ENCODE data around the gene RASD2.
"Not testable (repeated sequence)": the region's sequence is repeated elsewhere in the genome, so short reads cannot be mapped to it uniquely, and the experiment has no call there.

RASD2 gene, protein sequence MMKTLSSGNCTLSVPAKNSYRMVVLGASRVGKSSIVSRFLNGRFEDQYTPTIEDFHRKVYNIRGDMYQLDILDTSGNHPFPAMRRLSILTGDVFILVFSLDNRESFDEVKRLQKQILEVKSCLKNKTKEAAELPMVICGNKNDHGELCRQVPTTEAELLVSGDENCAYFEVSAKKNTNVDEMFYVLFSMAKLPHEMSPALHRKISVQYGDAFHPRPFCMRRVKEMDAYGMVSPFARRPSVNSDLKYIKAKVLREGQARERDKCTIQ

DNA sequence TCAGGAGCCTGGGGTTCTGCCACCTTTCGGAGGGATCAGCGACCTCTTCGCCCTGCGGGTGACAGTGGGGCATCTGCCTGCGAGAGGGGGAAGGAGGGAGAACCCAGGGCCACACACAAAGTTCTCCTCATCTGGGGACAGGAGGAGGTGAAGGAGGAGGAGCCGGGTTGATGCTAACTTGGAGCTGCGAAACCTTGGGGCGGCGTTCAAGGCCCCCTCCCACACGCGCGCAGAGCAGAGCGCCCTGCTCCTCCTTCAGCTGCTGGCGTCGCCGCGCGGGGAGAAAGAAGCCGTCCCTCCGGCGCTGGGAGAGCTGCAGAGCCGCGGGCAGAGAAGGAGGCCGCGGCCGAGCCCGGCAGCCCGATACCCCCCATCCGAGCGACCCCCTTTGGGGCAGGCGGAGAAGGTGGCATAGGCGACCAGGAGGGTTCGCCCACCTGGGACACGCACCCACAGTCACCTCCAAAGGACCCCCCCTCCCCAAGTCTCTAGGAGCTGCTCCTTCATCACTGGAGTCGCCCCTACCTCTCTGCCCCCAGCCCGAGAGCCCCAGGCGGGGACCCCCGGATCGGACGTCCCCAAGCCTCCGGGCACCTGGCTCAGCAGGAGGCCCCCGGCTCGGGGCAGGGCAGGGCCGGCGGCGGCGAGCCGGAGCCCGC, at the start of gene RASD2:
TSS of gene RASD2 (plus strand) at position 237 of the 659 bp plus-strand sequence. CDS start 5,979 bp downstream, outside the sequence.
- no peak for DNase-seq

DNA sequence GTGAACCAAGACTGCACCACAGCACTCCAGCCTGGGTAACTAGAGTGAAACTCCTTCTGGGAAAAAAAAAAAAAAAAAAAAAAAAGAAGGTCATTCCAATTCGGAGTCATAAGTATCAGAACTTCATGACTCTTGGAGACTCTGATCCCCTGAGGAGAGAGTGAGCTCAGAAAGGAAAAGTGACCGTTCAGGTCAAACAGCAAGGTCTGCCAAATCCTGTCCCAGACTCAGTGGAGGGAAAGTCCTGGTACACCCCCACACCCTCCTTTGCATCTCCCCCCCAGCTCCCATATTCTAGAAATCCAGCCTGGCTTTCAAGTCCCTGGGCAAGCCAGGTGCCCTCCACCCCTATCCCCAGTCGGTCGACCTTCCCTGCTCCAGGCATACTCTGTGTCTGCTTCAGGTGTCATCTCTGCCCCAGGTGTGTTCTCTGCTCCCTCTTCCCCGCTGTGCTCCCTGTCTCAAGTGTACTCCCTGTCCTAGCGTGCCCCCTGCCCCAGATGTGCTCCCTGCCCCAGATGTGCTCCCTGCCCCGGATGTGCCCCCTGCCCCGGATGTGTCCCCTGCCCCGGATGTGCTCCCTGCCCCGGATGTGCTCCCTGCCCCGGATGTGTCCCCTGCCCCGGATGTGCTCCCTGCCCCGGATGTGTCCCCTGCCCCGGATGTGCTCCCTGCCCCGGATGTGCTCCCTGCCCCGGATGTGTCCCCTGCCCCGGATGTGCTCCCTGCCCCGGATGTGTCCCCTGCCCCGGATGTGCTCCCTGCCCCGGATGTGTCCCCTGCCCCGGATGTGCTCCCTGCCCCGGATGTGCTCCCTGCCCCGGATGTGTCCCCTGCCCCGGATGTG, 49.3 kb upstream of the RASD2 start:
- DNase-seq: not testable (repeated sequence)

DNA sequence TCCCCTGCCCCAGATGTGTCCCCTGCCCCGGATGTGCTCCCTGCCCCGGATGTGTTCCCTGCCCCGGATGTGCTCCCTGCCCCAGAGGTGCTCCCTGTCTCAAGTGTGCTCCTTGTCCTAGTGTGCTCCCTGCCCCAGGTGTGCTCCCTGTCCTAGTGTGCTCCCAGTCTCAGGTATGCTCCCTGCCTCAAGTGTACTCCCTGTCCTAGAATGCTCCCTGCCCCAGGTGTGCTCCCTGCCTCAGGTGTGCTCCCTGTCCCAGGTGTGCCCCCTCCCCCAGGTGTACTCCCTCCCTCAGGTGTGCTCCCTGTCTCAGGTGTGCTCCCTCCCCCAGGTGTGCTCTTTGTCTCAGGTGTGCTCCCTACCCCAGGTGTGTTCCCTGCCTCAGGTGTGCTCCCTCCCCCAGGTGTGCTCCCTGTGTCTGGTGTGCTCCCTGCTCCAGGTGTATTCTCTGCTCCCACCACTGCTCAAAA, 48.7 kb upstream of the RASD2 start:
- no peak for DNase-seq

DNA sequence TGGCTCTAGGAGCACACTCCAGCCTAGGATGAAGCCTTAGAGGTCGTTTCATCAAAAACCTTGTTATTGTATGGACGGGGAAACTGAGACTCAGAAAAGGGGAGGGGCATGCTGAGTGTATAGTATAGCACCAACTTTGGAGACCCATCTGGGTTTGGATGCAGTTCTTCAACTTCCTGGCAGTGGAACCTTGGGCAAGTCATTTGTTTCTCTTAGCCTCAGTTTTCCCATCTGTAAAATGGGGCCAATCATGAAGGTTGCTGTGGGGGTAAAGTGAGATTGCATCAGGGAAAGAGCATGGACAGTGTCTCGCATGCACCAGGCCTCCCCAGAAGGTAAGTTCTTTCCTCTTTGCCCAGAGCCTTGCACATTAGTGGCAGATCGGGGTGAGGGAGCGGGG, 47.6 kb upstream of the RASD2 start:
- no peak for DNase-seq

DNA sequence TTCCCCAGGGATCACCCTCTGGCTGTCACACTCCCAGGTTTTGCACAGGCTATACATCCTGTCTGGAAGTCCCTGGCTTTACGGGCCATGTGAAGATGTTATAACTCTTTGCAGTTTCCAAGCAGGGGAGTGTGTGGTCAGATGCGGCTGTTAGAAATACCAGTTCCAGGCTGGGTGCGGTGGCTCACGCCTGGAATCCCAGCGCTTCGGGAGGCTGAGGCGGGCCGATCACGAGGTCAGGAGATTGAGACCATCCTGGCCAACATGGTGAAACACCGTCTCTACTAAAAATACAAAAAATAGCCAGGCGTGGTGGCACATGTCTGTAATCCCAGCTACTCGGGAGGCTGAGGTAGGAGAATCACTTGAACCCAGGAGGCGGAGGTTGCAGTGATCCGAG, 44.9 kb upstream of the RASD2 start:
- DNase-seq: not testable (repeated sequence)

DNA sequence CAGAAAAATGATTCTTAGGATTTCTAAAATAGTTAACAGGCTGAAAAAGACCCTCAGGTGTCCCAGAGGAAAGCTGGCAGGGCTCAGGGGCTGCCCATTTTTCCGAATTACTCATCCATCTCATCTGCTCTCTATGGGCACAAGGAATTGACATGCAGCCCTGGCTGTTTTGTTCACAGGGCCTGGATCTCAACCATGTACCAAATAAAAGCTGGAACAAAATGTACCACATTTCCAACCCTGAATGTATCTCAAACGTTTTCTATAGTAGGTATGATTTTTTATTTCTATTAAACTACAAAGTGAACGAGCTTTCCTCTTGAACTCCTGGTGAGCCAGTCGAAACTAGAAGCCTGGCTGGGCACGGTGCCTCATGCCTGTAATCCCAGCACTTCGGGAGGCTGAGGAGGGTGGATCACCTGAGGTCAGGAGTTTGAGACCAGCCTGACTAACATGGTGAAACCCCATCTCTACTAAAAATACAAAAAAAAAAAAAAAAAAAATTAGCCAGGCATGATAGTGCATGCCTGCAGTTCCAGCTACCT, 43.8 kb upstream of the RASD2 start:
- no peak for DNase-seq

DNA sequence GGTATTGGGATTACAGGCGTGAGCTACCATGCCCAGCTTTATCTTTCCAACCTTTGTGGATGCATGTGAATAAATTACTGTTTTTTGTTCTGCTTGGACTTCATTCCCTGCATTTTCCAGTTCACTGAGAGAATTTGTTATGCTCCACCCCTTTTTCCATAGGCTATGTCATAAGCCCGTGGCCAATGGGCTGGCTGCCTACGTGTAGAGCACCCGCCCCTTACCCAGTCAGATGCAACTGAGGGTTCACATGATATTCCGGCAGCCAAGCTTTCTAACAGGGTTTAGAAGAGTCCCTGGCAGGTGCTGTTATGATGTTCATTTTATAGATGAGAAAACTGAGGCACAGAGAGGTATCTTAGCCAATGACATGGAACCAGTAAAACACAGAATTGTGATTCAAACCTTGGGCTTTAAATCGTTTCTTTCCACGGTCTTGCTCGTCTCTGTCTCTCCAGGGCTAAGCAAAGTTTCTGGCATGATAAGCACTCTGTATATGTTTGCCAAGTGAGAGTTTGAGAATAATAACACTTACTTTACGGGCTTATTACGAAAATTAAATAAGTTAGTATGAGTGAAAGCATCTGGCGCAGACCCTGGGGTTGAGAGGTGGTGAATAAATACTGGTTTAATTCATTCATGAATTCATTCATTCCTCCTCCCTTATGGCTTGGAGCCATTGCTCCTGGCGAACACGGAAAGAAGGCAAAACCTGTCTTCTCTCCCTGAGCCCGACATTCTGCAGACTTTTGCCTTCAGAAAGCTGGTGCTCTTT, 42.4 kb upstream of the RASD2 start:
- DNase-seq: no peak

DNA sequence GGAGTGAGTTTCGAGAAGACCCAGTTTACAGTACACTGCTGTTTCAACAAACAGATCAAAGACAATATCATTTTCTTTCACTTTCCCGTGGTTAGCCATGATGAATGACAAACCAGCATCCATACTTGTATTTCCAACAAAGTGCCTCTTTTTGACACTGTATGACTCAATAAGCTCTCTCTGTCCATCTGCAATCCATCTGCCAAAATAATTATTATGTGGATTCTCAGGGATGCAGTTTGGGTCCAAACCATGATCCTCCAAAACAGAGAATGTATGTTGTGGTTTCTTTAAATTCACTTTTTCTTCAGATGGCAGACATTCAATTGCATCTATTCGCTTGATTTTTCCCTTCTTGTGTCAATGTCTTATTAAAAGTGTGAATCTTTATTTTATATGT, 37.8 kb upstream of the RASD2 start:
- no peak for DNase-seq

DNA sequence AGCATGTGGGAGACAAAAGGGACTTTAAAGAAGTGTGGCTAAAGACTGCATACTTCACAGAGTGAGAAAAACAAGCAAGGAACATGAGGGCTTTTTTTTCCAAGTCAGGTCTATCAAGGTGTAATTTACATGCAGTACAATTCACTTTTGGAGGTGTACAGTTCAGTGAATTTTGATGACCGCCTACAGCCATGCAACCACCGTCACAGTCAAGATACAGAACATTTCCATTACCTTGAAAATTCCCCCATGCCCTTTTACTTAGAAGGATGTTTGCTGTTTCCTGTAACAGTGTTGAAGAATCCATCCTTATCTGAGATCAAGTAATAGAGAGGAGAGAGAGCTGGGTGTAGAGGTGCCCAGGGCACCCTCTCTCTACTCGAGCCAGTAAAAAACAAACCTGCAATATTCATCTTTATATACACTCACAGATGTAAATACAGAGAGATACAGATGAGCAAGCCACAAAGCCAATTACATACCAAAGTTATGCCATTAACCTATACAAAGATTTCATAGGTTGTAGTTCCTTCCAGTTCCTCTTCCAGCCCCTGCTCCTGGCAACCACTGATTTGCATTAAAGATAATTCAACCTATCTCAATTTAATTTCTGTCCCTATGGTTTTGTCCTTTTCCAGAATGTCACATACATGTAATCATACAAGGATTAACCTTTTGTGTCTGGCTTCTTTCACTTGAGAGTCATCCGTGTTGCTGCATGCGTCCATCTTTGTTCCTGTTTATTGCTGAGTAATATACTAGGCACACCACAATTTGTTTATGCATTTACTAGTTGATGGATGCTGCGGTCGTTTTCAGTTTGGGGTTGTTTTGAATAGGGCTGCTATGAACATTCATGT, 35.0 kb upstream of the RASD2 start:
- DNase-seq: no peak

DNA sequence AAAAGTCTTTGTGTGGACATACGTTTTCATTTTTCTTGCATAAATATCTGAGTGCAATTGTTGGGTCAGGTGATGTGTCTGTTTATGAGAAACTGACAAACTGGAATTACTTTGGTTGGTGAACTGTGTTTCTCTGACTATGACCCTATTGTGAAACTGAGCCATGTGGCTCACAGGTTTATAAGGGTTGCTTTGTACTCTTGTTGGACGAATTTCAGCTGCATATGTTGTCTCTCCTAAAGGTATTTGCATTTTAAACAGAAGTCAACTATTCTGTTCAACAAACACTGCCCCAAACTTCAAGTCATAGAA, 34.4 kb upstream of the RASD2 start:
- DNase-seq: no peak

DNA sequence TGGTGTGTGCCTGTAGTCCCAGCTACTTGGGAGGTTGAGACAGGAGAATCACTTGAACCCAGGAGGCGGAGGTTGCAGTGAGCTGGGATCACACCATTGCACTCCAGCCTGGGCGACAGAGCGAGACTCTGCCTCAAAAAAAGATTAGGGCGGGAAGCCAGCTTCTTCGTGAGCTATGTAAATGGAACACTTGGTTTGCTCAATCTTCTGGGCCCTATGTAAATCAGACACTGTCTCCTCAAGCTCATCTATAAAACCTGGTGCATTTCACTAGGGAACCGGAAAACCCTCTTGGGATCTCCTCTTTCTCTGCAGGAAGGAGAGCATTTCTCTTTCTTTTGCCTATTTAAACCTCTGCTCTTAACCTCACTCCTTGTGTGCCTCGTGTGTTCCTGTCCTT, 32.8 kb upstream of the RASD2 start:
- not testable (repeated sequence) for DNase-seq

DNA sequence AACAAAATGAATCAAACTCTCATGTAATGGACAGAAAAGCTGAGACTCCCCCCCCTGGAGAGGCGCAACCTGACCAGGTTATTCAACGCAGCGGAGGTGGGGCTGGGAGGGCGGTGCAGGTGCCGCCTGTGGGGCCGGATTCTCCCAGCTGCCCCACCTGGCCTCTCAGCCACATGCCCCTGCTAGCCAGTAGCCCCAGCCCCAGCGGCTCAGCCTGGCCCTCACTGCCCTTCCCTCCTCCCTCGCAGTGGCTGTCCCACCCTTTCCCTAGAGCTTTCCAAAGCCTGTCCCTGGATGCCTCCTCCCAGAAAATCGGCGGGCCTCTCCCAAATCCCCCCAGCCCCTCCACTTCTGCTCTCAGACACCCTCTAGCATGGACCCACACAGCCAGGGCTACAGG, 31.2 kb upstream of the RASD2 start:
- DNase-seq: no peak

DNA sequence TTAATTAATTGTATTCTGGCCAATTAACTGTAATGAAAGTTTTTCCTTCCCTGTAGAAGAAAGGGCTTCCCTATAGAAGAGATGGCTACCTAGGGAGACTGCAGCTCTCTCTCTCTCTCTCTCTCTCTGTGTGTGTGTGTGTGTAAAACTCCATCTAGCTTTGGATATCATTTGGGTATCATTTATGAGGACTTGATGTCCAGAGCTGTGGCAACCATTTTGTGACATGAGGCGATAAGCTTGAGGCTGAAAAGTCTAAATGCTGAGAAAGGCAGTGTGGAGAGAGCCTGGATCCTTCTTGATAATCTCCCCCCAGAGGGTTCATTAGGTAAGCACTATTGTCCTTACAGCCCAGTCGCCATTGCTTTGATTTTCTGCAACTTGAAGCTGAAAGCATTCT, 30.7 kb upstream of the RASD2 start:
- no peak for DNase-seq

DNA sequence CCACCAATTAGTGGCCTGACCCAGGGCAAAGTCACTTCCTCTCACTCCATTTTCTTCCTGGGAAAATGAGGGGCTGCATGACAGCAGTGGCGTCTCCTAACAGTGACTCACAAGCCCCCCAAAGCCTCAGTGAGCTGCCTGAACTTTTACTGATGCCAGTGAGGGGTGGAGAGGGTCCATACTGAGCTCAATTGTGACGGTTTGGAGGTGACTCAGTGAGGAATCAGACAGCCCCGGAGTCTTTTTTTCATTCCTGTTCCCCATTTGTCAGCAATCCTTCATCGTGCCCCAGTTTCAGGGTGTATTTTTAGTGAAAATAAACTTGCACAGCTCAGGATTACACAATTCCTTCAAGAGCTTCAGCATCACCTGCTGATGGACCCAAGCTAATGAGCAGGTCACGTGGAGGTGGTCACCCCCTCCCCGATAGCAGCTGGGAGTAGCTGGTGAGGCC, 30.1 kb upstream of the RASD2 start:
- DNase-seq: no peak

DNA sequence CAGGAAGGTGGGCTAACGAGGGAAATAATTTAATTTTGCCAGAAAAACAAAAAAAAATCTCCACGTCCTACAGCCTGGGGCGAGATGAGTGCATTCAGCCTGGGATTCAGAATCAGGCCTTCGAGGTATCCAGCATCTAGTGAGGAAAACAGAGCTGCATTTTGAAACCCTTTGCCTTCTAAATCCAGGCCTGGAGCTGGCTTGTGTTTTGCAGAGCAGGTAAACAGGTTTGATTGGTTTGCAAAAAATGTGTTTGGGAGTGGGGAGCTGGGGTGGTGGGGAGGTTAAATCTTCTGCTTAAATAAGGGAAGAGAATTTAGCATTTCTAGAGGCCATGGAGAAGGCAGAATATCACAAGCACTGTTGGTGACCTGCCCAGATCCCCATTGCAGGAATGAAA, 29.7 kb upstream of the RASD2 start:
- no peak for DNase-seq

DNA sequence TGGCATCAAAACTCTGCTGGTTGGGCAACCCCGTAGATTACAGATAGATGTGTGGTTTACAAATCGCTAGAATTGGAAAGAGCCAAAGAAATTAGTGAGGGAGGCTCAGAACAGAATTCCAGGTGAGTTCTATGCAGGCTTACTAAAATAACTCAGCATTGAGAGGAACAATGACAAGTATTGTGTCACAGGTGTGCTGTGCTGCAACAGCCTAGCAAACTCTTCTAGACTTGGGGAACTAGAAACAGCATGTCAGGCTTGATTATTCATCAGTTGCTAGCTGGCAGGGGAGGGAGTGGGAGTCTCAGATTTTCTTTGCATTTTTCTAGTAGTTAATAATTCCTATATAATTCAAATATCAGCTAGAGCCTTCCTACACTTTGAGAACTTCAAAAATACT, 26.3 kb upstream of the RASD2 start:
- no peak for DNase-seq

DNA sequence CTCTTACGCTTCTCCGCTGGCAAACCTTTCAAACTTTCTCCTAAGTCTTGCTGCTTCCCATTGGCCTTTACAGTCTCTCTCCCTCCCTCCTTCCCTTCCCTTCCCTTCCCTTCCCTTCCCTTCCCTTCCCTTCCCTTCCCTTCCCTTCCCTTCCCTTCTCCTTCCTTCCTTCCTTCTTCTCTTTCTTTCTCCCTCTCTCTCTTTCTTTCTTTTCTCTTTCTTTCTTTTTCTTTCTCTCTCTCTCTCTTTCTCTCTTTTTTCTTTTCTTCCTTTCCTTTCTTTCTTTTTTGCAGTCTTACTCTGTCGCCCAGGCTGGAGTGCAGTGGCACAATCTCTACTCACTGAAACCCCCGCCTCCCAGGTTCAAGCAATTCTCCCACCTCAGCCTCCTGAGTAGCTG, 24.7 kb upstream of the RASD2 start:
- not testable (repeated sequence) for DNase-seq

DNA sequence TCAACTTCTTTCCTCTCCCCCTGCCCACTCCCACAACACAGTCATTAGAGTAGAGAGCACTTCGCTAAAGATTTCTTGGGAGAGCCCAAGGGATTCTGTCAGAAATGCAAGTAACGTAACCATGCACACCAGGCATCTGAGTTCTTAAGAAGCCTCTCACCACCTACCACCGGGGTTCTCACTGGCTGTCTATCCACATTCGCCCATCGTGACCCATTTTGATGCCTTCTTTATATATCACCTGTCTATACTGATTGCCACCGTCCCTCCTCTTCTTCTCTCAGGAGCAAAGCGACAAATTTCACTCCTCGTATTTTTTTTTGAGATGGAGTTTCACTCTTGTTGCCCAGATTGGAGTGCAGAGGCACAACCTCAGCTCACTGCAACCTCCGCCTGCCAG, 23.9 kb upstream of the RASD2 start:
- no peak for DNase-seq

DNA sequence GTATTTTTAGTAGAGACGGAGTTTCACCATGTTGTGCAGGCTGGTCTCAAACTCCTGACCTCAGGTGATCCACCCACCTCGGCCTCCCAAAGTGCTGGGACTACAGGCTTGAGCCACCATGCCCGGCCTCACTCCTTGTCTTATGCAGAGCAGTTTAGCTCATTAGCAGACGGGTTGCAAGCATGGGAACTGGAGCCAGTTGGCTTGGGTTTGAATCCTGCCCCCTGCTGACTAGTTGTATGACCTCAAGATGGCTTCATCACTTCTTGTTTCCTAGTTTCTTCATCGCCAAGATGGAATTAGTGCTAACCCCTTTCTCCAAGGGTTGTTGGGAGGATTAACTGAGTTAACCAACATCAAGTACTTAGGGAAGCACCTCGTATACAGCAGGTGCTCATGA, 23.4 kb upstream of the RASD2 start:
- no peak for DNase-seq

DNA sequence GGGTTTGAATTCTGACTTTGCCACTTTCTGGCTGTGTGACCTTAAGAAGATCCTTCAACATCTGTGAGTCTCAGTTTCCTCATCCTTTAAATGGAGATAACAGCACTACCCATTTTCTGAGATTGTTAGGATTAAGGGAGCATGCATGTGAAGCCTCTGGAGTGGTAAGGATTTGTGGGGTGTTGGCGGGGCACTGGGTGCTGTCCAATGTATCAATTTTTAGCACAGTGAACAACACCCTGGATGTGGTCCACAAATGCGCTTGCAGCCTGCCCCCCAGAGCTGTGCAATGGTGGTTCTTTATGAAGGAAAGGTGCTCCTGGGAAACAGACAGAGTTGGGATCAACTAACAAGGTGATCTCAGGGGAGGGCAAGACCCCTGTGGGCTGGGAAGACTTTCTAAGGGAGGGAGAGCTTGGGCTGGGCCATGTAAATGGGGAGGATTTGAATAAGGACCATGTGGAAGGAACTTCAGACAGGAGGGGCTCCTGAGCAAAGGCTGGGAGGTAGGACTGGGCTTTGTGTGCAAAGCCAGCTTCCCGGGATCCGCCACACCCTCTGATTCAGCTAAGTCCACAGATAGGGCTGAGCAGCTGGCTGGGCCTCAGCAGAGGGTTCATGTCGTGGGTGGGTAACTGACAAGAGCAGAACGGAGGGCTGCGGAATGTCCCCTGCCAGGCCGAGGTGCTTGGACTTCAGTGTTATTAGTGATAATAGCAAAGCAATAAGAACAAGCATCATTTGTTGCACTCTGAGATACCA, 22.7 kb upstream of the RASD2 start:
- DNase-seq: no peak

DNA sequence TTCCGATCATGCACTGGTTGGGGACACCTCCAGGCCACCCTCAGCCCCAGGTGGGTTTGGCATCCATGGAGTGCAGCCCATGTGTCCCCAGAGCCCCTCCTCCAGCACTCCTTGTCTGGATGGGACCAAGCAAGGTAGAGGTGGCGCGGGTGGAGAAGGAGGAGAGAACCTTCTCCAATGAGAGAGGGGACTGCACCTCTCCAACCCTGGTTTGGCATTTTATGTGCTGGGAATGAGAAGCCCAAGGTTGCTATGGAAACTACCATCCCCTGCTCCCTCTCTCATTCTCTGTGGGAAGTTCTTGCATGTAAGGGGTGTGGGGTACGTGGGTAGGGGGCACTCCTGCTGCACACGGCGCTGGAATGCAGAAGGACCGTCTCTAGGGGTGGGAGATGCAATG, 21.8 kb upstream of the RASD2 start:
- no peak for DNase-seq

All from inflammatory macrophage treated with lipopolysaccharide for 4 hours (primary cell).